Adrenal gland (tissue), 12 donors: ENCODE data around the gene SEC61A1. TPM values are rescaled to one million over a fixed set of nuclear protein-coding genes. Genes with fewer than 3 reads are reported as not detected.

Experiments
- DNase-seq, 7 donors: peaks; one replicate each; pipeline ENCODE4 v3.0.0-alpha.2; 2019 to 2020
- H3K27ac ChIP-seq, 5 donors: fragments of 200-600 bp; sonication (generic) in 4 of 5; 1 replicate in 3 of 5; 2 replicates in 2 of 5; pipeline versions ENCODE4 v1.5.1 to v1.8.0; 2016 to 2020; ENCODE audit warnings: mild to moderate bottlenecking in 1 of 5
- H3K27me3 ChIP-seq: fragments of 200-600 bp; 2 replicates; pipeline ENCODE4 v1.8.0; 2021
- H3K36me3 ChIP-seq, 2 donors: fragments of 200-600 bp; replicated peaks in 1 of 2; 1 replicate in 1 of 2; 2 replicates in 1 of 2; pipeline versions ENCODE4 v1.5.1 to v1.8.0; 2018 to 2022
- H3K4me1 ChIP-seq, 2 donors: fragments of 200-600 bp; replicated peaks in 1 of 2; 1 replicate in 1 of 2; 2 replicates in 1 of 2; pipeline versions ENCODE4 v1.5.1 to v1.8.0; 2018 to 2021
- H3K4me3 ChIP-seq, 4 donors: fragments of 200-600 bp; sonication (generic) in 3 of 4; one replicate each; pipeline ENCODE4 v1.5.1; 2016 to 2018
- H3K9me3 ChIP-seq, 3 donors: fragments of 200-600 bp; sonication (generic) in 1 of 3; replicated peaks in 1 of 3; 1 replicate in 2 of 3; 2 replicates in 1 of 3; pipeline versions ENCODE4 v1.5.1 to v1.8.0; 2016 to 2021
- CTCF ChIP-seq, 6 experiments: fragments of 450-650 bp in 4 of 6; fragments of 200-600 bp in 2 of 6; sonication (generic) in 1 of 6; IDR thresholded peaks; 1 replicate in 5 of 6; 2 replicates in 1 of 6; pipeline versions ENCODE4 v1.5.1 to v1.8.0; 2016 to 2021; ENCODE audit warnings: antibody characterized with exemption in 6 of 6, mild to moderate bottlenecking in 2 of 6, moderate library complexity in 1 of 6
- POLR2A ChIP-seq, 2 donors: fragments of 450-650 bp; IDR thresholded peaks; one replicate each; pipeline ENCODE4 v1.6.1; 2017; ENCODE audit warnings: antibody characterized with exemption in 2 of 2, mild to moderate bottlenecking in 2 of 2, moderate library complexity in 1 of 2
- WGBS, 4 donors: extraction: QIAGEN DNeasy Blood & Tissue Kit in 2 of 4; methylation state at CpG; one replicate each; pipeline versions ENCODE4 v1.1.5 to v1.1.7; 2013 to 2017; 5-methylcytosine and 5-hydroxymethylcytosine counted together
- intact Hi-C, 2 donors: fragments of 100-400 bp; cut with DNase I; formaldehyde crosslinking; loops; one replicate each; pipeline versions ENCODE4 v1.14.1 to v1.15.0; 2022 to 2023
- polyA plus RNA-seq, 3 donors: library from polyadenylated mRNA; stranded (reverse); fragments of 200-250 nt in 2 of 3; fragments of 350-450 nt in 1 of 3; fragmentation: Illumina TruSeq in 1 of 3; extraction: RNeasy Lipid Tissue Mini Kit (QIAGEN cat#74804) in 1 of 3; gene quantifications; one replicate each; pipeline ENCODE4 v1.2.3, GENCODE V29; 2013 to 2014
- total RNA-seq, 9 donors: library from RNA; depleted of rRNA in 4 of 9; stranded (reverse); fragments of >200 nt in 4 of 9; fragments of 120-200 nt in 1 of 9; fragmentation: NEBNext Ultra II Directional in 1 of 9; extraction: Animal tissue kit (Norgen Biotek cat#: 25700) in 1 of 9; gene quantifications; one replicate each; pipeline versions ENCODE4 v1.1.0 to v1.2.4, GENCODE V29; 2013 to 2023
- donor health status: healthy with polysubstance abuse.
- donor health status: Bipolar disorder and iron deficiency.
- donor health status: DM: yes; HTN: yes; CAD: no.
- donor health status: DM: no; HTN: no; CAD: no.
- donor health status: DM: no; HTN: no; CAD: no.
- donor health status: DM: yes; HTN: yes; CAD: no.

SEC61A1 gene
- total and polyA plus RNA-seq, 12 donors: 131 to 443 (median 192) TPM

- WGBS, 4 donors: 60 to 66% (median 61%) methylated on average over 7 of the region's 7 CpGs
- intact Hi-C loops: no loop called here
- Histone ChIP-seq H3K4me3 (no peak overlapping the region), H3K27ac (no peak overlapping the region), H3K36me3 (peaks cover 0 to 99% of the 10 kb centered on the region in 2 donors), H3K9me3 (no peaks in the 10 kb centered on the region), H3K4me1 (no peaks in the 10 kb centered on the region), H3K27me3 (no peaks in the 10 kb centered on the region)
- no peak for TF ChIP-seq CTCF (IDR thresholded peaks at IDR 0.05)
- TF ChIP-seq POLR2A (IDR thresholded peaks at IDR 0.05): no peak
- DNase-seq: peak in 1 of 7 donors; percentile 2
Observed at GRCh38 chr3:128067489-128067888, 15.3 kb downstream of the SEC61A1 start.

- peak in 2 of 7 donors; percentile 27 to 40 for DNase-seq
- Histone ChIP-seq H3K9me3 (no peaks in the 10 kb centered on the region), H3K27me3 (no peaks in the 10 kb centered on the region), H3K4me3 (no peak overlapping the region), H3K4me1 (no peaks in the 10 kb centered on the region), H3K27ac (no peak overlapping the region), H3K36me3 (peaks cover 0 to 99% of the 10 kb centered on the region in 2 donors)
- TF ChIP-seq CTCF (IDR thresholded peaks at IDR 0.05) (peak; percentile 41 to 53 (median 44)), POLR2A (IDR thresholded peaks at IDR 0.05) (no peak)
- intact Hi-C loops: no loop called here
- 77 to 84% (median 82%) methylated on average over 7 to 8 of the region's 8 CpGs for WGBS, 4 donors
Observed at GRCh38 chr3:128068156-128068620, 16.0 kb downstream of the SEC61A1 start.

- no peak for TF ChIP-seq CTCF (IDR thresholded peaks at IDR 0.05)
- no peak for TF ChIP-seq POLR2A (IDR thresholded peaks at IDR 0.05)
- 90 to 92% (median 91%) methylated on average over 8 to 15 of the region's 15 CpGs for WGBS, 4 donors
- Histone ChIP-seq H3K9me3 (no peaks in the 10 kb centered on the region), H3K27me3 (no peaks in the 10 kb centered on the region), H3K36me3 (peaks cover 0 to 88% of the 10 kb centered on the region in 2 donors), H3K27ac (no peak overlapping the region), H3K4me3 (no peak overlapping the region), H3K4me1 (no peaks in the 10 kb centered on the region)
- intact Hi-C loops: no loop called here
- DNase-seq: peak in 1 of 7 donors; percentile 14
Observed at GRCh38 chr3:128069271-128069670, 17.0 kb downstream of the SEC61A1 start.

GRCh38 chr3:128070898-128071591, 18.8 kb downstream of the SEC61A1 start:
- Histone ChIP-seq H3K4me3 (no peak overlapping the region), H3K9me3 (no peaks in the 10 kb centered on the region), H3K27me3 (no peaks in the 10 kb centered on the region), H3K4me1 (peaks cover 3 to 12% of the 10 kb centered on the region in 2 donors), H3K27ac (peak overlapping the region in 1 of 5 donors; percentile 15), H3K36me3 (peaks cover 0 to 70% of the 10 kb centered on the region in 2 donors)
- TF ChIP-seq CTCF (IDR thresholded peaks at IDR 0.05) (no peak), POLR2A (IDR thresholded peaks at IDR 0.05) (no peak)
- intact Hi-C loops: loop anchor here (10.0 kb wide), 2 partner anchors 64 to 1074 kb away; no protein-coding TSS in a partner anchor
- WGBS, 4 donors: 70 to 86% (median 85%) methylated on average over 6 to 13 of the region's 13 CpGs
- DNase-seq: peak in 3 of 7 donors; percentile 14 to 48 (median 19)
